MCF 10A (cell line): ENCODE results near the gene CDH18. TPM values are rescaled to one million over a fixed set of nuclear protein-coding genes. Genes with fewer than 3 reads are reported as not detected.

ENCODE experiments used
- BruUV-seq: library from RNA; stranded (reverse); fragments of 400-500 nt; replicated peaks from 2 replicates; lab custom pipeline; 2021; lab: Mats Ljungman, UMichigan
- CTCF ChIA-PET: fragments of 300-600 bp; sonication (Branson Sonifier 250); formaldehyde crosslinking; extraction: SDS; loops from one replicate; lab custom pipeline; 2021; ENCODE audit warnings: antibody characterized with exemption, inconsistent platforms; lab: Yijun Ruan, JAX
- POLR2A ChIA-PET: fragments of 300-600, 350-650 bp; sonication (Branson Sonifier 250); formaldehyde crosslinking; extraction: SDS; loops from one replicate; lab custom pipeline; 2020; ENCODE audit warnings: antibody characterized with exemption, inconsistent platforms; lab: Yijun Ruan, JAX
- DNase-seq: peaks from one replicate; pipeline ENCODE4 v3.0.0-alpha.2; 2018; ENCODE audit not compliant: unreplicated experiment
- H3K27ac Mint-ChIP-seq: one replicate; pipeline ENCODE4 v1.8.0; 2022; ENCODE audit warnings: mild to moderate bottlenecking, low read depth, mixed read lengths; ENCODE audit not compliant: unreplicated experiment
- H3K27me3 Mint-ChIP-seq: one replicate; pipeline ENCODE4 v1.8.0; 2022; ENCODE audit warnings: mixed read lengths; ENCODE audit not compliant: insufficient read depth, unreplicated experiment
- H3K36me3 Mint-ChIP-seq: one replicate; pipeline ENCODE4 v1.8.0; 2022; ENCODE audit warnings: mild to moderate bottlenecking, moderate library complexity, mixed read lengths; ENCODE audit not compliant: insufficient read depth, unreplicated experiment
- H3K4me1 Mint-ChIP-seq: one replicate; pipeline ENCODE4 v1.8.0; 2022; ENCODE audit warnings: mixed read lengths; ENCODE audit not compliant: insufficient read depth, unreplicated experiment
- H3K4me3 Mint-ChIP-seq: one replicate; pipeline ENCODE4 v1.8.0; 2022; ENCODE audit warnings: mild to moderate bottlenecking, moderate library complexity, mixed read lengths; ENCODE audit not compliant: unreplicated experiment
- H3K9me3 Mint-ChIP-seq: one replicate; pipeline ENCODE4 v1.8.0; 2022; ENCODE audit warnings: mixed read lengths; ENCODE audit not compliant: unreplicated experiment
- CTCF ChIP-seq: fragments of 200-600 bp; IDR thresholded peaks from one replicate; pipeline ENCODE4 v1.8.0; 2022; ENCODE audit warnings: antibody characterized with exemption, mild to moderate bottlenecking; ENCODE audit not compliant: unreplicated experiment
- intact Hi-C: fragments of 100-400 bp; cut with micrococcal nuclease; formaldehyde crosslinking; loops from 2 replicates; pipeline ENCODE4 v1.14.1; 2022
- total RNA-seq: library from RNA; stranded (reverse); gene quantifications from 2 replicates; pipeline ENCODE4 v1.2.3, GENCODE V29; 2022

Gene CDH18
- total RNA-seq, 1 experiment from 2014 or later = not detected

DNA sequence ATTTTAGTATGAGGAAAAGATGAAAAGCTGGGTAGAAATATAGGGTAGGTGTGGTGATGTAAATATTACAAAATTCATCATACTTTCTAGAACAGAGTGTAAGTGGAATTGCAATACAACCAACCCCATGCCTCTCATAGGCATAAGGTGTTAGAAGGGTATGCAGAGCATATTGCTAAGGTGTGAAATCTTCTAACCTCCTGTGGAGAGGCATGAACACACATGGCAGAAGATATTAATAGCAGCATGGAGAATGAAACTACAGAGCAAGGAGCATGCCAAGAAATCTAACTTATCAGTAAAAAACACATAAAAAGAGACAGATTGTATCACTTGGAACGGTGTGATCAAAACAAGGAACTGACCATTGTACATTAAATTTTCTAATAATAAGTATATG is 441.5 kb downstream of the CDH18 start:
- Mint-ChIP-seq H3K9me3 (peaks cover 2% of the 10 kb centered on the region), H3K27ac (no peak overlapping the region), H3K36me3 (no peaks in the 10 kb centered on the region), H3K27me3 (no peaks in the 10 kb centered on the region), H3K4me1 (no peaks in the 10 kb centered on the region), H3K4me3 (no peak overlapping the region)
- intact Hi-C loops = no loop called here
- POLR2A ChIA-PET = no interaction called here
- CTCF ChIA-PET = no interaction called here
- no TSS peak for BruUV-seq
- TF ChIP-seq CTCF = no peak
- DNase-seq = no peak

- no peak overlapping the region for H3K4me3 Mint-ChIP-seq
- ChIA-PET CTCF (no interaction called here), POLR2A (interaction anchor here (0.6 kb wide), 1 partner anchor 716 kb away, joined by 3 read pairs; no protein-coding TSS in a partner anchor)
- H3K27me3 Mint-ChIP-seq = no peaks in the 10 kb centered on the region
- no peak for DNase-seq
- no peak for TF ChIP-seq CTCF
- intact Hi-C loops = no loop called here
- H3K9me3 Mint-ChIP-seq = peaks cover 9% of the 10 kb centered on the region
- no TSS peak for BruUV-seq
- peaks cover 5% of the 10 kb centered on the region for H3K4me1 Mint-ChIP-seq
- H3K36me3 Mint-ChIP-seq = no peaks in the 10 kb centered on the region
- no peak overlapping the region for H3K27ac Mint-ChIP-seq
Observed at GRCh38 chr5:19538607-19539006, 449.4 kb downstream of the CDH18 start.

- no peak overlapping the region for H3K27ac Mint-ChIP-seq
- no peaks in the 10 kb centered on the region for H3K27me3 Mint-ChIP-seq
- POLR2A ChIA-PET = no interaction called here
- peaks cover 6% of the 10 kb centered on the region for H3K9me3 Mint-ChIP-seq
- CTCF ChIA-PET = interaction anchor here (0.6 kb wide), 1 partner anchor 220 kb away, joined by 3 read pairs; no protein-coding TSS in a partner anchor
- peaks cover 22% of the 10 kb centered on the region for H3K4me1 Mint-ChIP-seq
- intact Hi-C loops = no loop called here
- TF ChIP-seq CTCF = no peak
- BruUV-seq = no TSS peak
- peaks cover 6% of the 10 kb centered on the region for H3K36me3 Mint-ChIP-seq
- DNase-seq = no peak
- no peak overlapping the region for H3K4me3 Mint-ChIP-seq
Observed at GRCh38 chr5:19536387-19536786, 451.6 kb downstream of the CDH18 start.

DNA sequence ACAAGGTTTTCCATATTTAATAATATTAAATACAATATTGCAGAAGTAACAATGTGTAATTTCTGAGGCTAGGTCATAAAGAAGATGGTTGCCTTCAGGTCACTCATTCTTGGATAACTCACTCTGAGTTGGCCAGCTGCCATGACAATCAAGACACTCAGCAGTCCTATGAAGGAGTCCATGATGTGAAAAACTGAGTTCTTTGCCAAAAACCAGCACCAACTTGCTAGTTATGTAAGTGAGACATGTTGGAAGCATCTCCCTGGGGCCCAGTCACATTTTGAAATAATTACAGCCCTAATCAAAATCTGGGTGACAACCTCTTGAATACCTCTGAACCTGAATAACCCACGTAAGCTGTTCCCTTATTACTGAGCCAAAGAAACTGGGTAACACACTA is 453.2 kb downstream of the CDH18 start:
- DNase-seq = peak; percentile 97
- POLR2A ChIA-PET = interaction anchor here (0.6 to 1.2 kb wide), 3 partner anchors 19 to 220 kb away, joined by 5 to 8 read pairs (median 6); no protein-coding TSS in a partner anchor
- H3K27ac Mint-ChIP-seq = no peak overlapping the region
- BruUV-seq = no TSS peak
- no peak for TF ChIP-seq CTCF
- H3K4me3 Mint-ChIP-seq = no peak overlapping the region
- peaks cover 25% of the 10 kb centered on the region for H3K4me1 Mint-ChIP-seq
- intact Hi-C loops = loop anchor here (5.0 kb wide), 2 partner anchors 37 to 217 kb away; no protein-coding TSS in a partner anchor
- CTCF ChIA-PET = interaction anchor here (0.5 to 1.2 kb wide), 2 partner anchors 219 to 220 kb away, joined by 3 read pairs; no protein-coding TSS in a partner anchor
- H3K36me3 Mint-ChIP-seq = peaks cover 6% of the 10 kb centered on the region
- no peaks in the 10 kb centered on the region for H3K27me3 Mint-ChIP-seq
- no peaks in the 10 kb centered on the region for H3K9me3 Mint-ChIP-seq
